HG02798 (cell line): ENCODE measurements around the gene ACSS1.
A peak's percentile ranks its signal among the peaks of the same experiment; 100 is the strongest.

Experiments used
- ATAC-seq: cut with Tn5 transposase; IDR thresholded peaks from one replicate; pipeline ENCODE4 v1.9.1; 2021; ENCODE audit warnings: mild to moderate bottlenecking; ENCODE audit not compliant: unreplicated experiment, poor library complexity

ACSS1 gene

GRCh38 chr20:24998631-24999445 is 59.1 kb downstream of the ACSS1 start:
- ATAC-seq: no peak

DNA sequence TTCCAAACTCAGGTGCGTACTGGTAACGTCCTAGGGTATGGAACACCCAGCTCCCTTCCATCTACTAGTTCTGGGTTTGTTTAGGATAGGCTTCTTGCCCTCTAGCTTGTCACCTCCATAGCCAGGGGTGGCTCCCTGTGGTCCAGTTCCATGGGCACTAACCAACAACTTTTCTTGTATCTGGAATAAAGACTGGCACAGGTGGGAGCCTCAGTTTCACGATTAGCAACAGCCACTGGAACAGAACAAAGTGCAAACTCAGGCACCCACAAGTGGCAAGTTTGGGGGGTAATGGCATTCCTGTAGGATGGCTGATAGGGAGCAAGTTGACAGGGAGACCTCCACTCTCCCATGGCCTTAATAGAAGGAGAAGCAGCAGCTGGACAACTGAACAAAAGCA is 59.8 kb downstream of the ACSS1 start:
- ATAC-seq: no peak

GRCh38 chr20:24996449-24997377 is 61.2 kb downstream of the ACSS1 start:
- ATAC-seq: no peak

- no peak for ATAC-seq
These were observed 62.0 kb downstream of the ACSS1 start for GRCh38 chr20:24995741-24996448.

DNA sequence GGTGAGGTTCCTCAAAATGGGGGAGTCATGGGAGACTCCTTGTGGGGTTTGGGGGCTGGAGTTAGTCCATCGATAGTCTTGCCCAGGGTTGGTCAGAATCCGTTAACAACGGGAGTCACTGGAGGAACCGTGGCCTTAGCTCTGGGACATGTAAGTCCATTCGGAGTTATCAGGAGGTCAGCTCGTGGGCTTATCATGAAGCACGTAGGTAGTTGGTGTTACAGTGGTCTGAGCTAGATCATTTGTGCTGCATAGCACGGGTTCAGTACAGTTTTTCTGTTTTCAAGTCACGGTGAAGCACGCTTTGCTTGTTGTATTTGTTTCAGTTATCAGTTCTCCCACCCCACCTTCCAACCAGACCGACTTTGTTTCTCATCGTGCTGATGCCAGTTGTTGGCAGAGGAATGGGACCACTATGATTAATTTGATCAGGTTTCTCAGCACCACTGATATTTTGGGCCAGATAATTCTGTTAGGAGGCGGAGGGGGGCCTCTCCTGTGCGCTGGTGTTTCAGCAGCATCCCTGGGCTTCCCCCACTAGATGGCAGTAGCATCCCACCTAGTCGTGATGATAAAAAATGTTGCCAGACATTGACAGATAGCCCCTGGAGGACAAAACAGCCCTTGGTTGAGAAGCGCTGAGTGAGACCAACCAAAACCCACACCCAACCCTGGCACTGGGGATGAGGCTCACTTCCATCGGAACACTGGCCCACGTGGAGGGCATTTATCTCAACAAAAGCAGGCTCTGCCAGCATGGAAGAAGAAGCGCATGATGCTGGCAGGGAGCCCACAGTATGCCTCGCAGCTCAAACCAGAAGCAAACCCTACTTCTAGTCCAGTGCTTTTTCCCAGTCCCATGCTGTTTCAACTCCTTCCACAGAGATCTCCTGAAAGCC is 63.2 kb downstream of the ACSS1 start:
- peak; percentile 31 for ATAC-seq

DNA sequence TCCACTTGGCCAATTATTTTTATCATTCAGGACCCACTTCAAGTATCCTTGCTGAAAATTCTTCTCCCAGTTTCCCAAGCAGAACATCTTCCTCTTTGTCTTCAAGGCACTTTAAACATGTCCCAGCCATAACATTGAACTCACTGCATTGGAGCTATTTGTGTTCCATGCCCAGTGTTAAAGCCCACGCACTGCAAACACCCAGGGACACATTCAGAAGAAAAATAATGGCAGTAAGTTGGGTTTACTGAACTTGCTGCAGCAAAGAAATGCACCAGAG is 63.8 kb downstream of the ACSS1 start:
- ATAC-seq: no peak

DNA sequence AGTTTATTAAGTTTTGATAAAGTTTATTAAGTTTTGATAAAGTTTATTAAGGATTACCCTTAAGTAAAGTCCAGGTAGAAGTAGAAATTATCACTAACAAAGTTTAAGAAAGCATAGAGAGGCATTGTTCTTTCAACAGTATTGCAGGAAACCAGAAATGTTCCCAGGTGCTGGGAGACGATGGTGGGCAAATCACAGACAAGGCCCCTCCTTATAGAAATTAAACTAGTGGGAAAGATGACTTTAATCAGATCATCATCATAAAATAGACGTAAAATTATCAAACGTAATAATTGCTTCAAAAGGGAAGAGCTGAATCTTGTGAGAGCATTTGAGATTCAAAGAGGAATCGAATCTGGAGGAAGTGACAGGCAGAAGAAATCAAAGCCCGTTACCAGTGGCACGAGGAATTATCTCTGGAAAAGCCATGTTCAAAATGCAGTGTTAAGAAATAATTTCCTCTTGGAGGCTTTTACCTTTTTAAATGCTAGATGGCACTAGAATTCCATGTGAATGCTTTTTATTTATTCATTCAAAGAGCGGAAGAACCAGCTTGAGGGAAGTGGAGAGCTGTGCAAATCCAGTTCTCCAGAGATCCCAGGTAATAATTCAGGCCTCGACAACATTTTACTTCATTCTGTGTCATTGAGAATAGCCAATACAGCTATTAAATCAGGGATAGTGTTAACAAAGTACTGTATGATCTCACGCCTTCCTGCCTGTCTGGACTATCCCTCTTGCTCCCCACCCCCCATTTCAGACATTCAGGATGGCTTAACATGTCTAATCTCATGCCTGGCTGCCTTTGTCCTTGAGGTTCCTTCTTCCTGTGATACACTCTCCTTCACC is 64.4 kb downstream of the ACSS1 start:
- ATAC-seq: no peak

DNA sequence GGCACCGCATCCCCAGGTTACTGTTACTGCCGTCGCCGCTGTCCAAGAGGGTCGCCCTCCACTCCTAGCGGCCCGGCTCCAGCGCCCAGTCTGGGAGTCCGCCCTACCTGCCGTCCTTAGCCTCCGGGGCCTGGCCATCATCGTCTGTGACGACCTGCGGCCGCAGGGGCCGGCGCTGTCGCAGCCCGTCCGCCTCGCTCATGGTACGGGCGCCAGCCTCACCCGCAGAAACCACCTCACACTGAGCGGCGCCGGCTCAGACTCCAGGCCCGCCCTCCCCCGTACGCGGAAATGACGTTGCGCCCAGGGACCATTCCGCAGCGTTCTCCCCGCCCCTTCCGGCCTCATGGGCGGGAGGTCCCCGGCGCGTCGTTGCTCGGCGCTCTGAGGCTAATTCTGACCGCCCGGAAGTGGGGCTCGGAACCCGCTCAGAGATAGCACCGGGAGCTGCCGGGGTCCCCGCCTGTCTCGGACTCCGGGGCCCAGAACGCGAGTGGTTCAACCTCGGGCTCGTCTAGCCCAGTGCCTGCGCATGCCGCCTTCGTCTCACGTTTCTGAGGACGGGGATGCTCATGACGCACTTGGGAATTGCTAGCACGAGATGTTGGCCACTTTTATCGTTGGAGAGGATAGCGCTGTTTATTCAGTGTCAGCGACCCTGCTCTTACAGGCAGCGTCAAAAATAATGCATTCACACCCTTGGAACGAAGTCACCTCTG is 65.3 kb downstream of the ACSS1 start, which contains the start of gene APMAP:
APMAP (minus strand) TSS at position 265 of the 719 bp plus-strand sequence; CDS start at position 202, 63 bp downstream.
- ATAC-seq: peak; percentile 98

DNA sequence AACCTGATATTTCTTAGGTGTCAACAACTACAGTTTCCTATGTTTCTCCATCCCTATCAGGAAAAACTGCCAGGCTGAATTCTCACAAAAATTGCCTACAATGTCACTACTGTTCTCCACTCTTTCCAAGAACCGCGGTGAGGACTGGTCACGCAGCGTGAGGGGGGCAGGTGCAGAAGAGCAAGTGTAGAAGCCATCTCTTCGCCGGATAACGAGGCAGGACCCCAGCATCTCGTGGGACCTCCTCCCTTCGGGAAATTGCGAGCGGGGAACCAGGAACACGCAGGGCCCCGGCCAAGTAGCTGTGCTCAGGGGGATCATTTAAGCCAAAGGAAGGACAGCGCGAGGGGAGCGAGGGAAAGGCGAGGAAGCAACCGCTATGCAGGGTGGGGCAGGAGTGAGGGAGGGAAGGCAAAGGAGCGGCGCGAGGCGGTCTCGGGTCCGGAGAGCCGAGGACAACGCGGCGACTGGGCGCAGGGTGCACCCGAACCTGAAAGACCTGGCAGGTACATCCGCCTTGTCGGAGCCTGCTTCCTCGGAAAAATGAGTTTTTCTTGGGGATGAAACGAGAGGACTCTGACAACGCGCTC is 65.9 kb downstream of the ACSS1 start:
- ATAC-seq: peak; percentile 23

- ATAC-seq: no peak
These were observed 67.1 kb downstream of the ACSS1 start for GRCh38 chr20:24990810-24991252.

GRCh38 chr20:24989162-24989561 is 68.8 kb downstream of the ACSS1 start:
- ATAC-seq: no peak

- no peak for ATAC-seq
These were observed 69.8 kb downstream of the ACSS1 start for GRCh38 chr20:24987873-24988835.

DNA sequence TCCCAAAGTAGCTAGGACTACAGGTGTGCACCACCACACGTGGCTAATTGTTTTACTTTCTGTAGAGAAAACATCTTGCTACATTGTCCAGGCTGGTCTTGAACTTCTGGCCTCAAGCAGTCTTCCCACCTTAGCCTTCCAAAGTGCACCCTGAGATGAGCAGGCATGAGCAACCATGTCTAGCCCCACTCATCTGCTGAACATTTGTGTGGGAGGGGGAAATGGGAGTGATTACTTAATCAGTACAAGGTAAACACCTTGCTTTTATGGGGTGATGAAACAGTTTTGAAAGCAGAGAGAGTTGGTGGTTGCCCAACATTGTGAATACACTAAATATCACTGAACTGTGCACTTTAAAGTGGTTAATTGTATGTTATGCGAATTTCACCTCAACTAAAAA is 70.7 kb downstream of the ACSS1 start:
- ATAC-seq: no peak

DNA sequence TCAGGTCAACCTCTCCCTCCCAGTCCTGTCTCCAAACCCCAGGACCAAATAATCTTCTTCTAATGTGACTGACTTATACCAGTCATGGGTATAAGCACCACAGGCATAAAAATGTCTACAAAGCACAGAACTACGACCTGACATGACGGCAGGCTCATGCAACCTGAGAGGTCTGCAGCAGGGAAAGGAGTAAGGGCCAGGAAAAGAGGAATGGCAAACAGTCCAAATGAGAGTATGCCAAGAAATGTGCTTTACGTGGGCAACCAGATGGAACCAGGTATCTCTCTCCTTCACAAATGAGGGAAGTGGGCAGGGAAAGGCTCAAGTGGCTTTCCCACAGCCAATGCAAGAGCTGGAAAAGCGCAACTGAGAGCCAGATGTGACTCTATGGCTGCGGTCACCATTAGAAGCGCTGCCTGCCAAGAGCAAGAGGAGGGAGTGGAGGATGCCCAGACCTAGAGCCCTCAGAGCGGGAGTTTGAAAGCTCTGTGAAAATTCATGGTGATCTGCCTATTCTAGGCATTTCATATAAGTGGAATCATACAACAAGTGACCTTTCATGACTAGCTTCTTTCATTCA is 71.4 kb downstream of the ACSS1 start:
- ATAC-seq: no peak

DNA sequence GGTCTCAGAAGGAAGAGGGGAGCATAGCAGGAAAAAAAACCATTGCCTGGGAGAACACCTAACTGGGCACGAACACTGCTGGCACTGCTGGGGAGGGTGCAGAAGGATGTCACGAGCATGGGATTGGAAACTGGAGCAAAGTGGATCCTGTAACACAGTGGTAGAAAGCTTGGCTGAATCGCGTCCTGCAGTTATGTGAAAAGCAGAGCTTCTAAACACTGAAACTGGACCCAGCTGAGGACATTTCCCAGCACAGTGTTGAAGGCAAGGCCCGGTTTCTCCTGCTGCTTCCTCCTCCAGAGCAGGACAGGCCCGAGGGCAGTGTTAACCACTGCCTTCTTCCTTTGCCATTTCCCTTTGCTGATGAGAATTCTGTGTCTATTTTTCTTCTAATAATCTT is 72.1 kb downstream of the ACSS1 start:
- ATAC-seq: no peak

DNA sequence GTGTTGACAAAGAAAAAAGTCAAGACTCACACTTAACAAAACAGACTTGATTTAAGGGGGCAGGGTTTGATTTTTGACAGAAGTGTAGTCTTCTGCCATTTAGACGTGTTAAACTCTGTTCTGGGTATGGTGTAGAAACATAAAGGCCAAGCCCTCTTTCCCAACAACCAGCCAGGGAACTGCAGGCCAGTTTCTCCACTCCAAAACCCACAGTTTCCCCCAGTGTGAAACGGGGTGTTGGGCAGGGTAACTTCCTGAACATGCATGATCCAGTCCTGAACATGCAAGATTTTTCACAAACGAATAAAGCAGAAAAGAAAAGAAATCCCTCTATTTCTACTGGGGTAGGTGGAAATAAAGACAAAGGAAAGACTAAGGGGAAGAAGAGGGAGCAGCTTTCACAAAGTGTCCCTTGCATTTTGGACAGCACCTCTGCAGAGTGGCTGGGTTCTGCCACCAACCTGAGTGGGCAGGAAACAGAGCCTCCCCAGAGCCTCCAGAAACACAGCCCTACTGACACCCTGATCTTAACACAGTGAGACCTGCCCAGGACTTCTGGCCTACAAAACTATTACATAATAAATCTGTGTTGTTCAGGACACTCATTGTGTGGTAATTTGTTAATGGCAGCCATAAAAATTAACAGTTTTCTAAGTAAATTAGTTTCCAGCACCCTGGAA is 72.8 kb downstream of the ACSS1 start:
- no peak for ATAC-seq
